HepG2 (cell line): Measurements from ENCODE around the gene UEVLD. TPM values are rescaled to one million over a fixed set of nuclear protein-coding genes. Genes with fewer than 3 reads are reported as not detected.

Experiments
- ATF7 ChIP-seq, 2 experiments: fragments of 450-650 bp in 1 of 2; sonication (generic) in 1 of 2; formaldehyde crosslinking in 1 of 2; IDR thresholded peaks; 2 replicates each; pipeline versions ENCODE4 v1.4.0 to v1.6.1; 2016 to 2020; ENCODE audit warnings: antibody characterized with exemption in 1 of 2, mild to moderate bottlenecking in 1 of 2, missing genetic modification reagents in 1 of 2
- CCDC6 ChIP-seq: sonication (generic); formaldehyde crosslinking; IDR thresholded peaks from 2 replicates; pipeline ENCODE4 v1.8.1; 2022; ENCODE audit warnings: mild to moderate bottlenecking, missing genetic modification reagents, moderate library complexity
- FOSL2 ChIP-seq: sonication (generic); formaldehyde crosslinking; IDR thresholded peaks from 2 replicates; pipeline ENCODE4 v1.4.0; 2020; ENCODE audit warnings: missing genetic modification reagents
- GFI1 ChIP-seq: sonication (generic); formaldehyde crosslinking; IDR thresholded peaks from 2 replicates; pipeline ENCODE4 v1.5.0; 2020; ENCODE audit warnings: missing genetic modification reagents, mild to moderate bottlenecking, borderline replicate concordance
- NCOA1 ChIP-seq: sonication (generic); formaldehyde crosslinking; IDR thresholded peaks from 2 replicates; pipeline ENCODE4 v1.9.0; 2021; ENCODE audit warnings: missing genetic modification reagents
- NFRKB ChIP-seq: fragments of 450-650 bp; IDR thresholded peaks from 2 replicates; pipeline ENCODE4 v1.6.1; 2017
- NR2F1 ChIP-seq, 2 experiments: fragments of 450-650 bp in 1 of 2; formaldehyde crosslinking in 1 of 2; IDR thresholded peaks; 2 replicates each; pipeline versions ENCODE4 v1.5.0 to v1.6.1; 2016 to 2020; ENCODE audit warnings: mild to moderate bottlenecking in 1 of 2, missing compliant biosample characterization in 1 of 2, missing genetic modification reagents in 1 of 2, moderate library complexity in 1 of 2
- RBFOX2 ChIP-seq: fragments of 200-400 bp; formaldehyde crosslinking; IDR thresholded peaks from 2 replicates; pipeline ENCODE4 v1.6.1; 2017; ENCODE audit warnings: low read depth, mild to moderate bottlenecking, low read length
- TIGD3 ChIP-seq: sonication (generic); formaldehyde crosslinking; IDR thresholded peaks from 2 replicates; pipeline ENCODE4 v1.5.1; 2020; ENCODE audit warnings: mild to moderate bottlenecking, missing genetic modification reagents, borderline replicate concordance
- YEATS2 ChIP-seq: sonication (generic); formaldehyde crosslinking; IDR thresholded peaks from 2 replicates; pipeline ENCODE4 v1.4.0; 2020; ENCODE audit warnings: missing genetic modification reagents, borderline replicate concordance
- ZNF280B ChIP-seq: sonication (generic); formaldehyde crosslinking; IDR thresholded peaks from 2 replicates; pipeline ENCODE4 v1.5.0; 2020; ENCODE audit warnings: missing genetic modification reagents, mild to moderate bottlenecking, borderline replicate concordance
- ZNF296 ChIP-seq: sonication (generic); formaldehyde crosslinking; conservative IDR thresholded peaks from 2 replicates; pipeline ENCODE4 v1.5.0; 2020; ENCODE audit warnings: mild to moderate bottlenecking, missing genetic modification reagents
- ZNF318 ChIP-seq: sonication (generic); formaldehyde crosslinking; IDR thresholded peaks from 2 replicates; pipeline ENCODE4 v1.4.0; 2020; ENCODE audit warnings: mild to moderate bottlenecking, missing genetic modification reagents
- ZNF431 ChIP-seq: sonication (generic); formaldehyde crosslinking; IDR thresholded peaks from 2 replicates; pipeline ENCODE4 v1.9.0; 2022; ENCODE audit warnings: missing genetic modification reagents, low read depth, mild to moderate bottlenecking, borderline replicate concordance
- ZNF460 ChIP-seq: sonication (generic); formaldehyde crosslinking; IDR thresholded peaks from 2 replicates; pipeline ENCODE4 v1.5.1; 2020; ENCODE audit warnings: missing genetic modification reagents, mild to moderate bottlenecking, borderline replicate concordance
- ZNF776 ChIP-seq: sonication (generic); formaldehyde crosslinking; IDR thresholded peaks from 2 replicates; pipeline ENCODE4 v1.4.0; 2020; ENCODE audit warnings: mild to moderate bottlenecking, missing genetic modification reagents
- polyA plus RNA-seq, 8 experiments: library from polyadenylated mRNA; depleted of rRNA in 3 of 8; stranded (reverse) in 7 of 8; unstranded in 1 of 8; fragments of >200 nt; fragmentation: Illumina TruSeq in 4 of 8; extraction: Trizol in 4 of 8; gene quantifications; 2 replicates each; pipeline versions ENCODE4 v1.2.1 to v1.2.3, GENCODE V29; 2011 to 2016; ENCODE audit warnings: low read depth in 4 of 8, missing spikeins in 1 of 8, mixed read lengths in 1 of 8; ENCODE audit not compliant: insufficient read depth in 1 of 8
- total RNA-seq, 5 experiments: library from RNA; depleted of rRNA; stranded (reverse); fragments of >200 nt; fragmentation: Illumina TruSeq; extraction: Trizol; gene quantifications; 2 replicates each; pipeline ENCODE4 v1.2.3, GENCODE V29; 2016; ENCODE audit warnings: low read depth in 1 of 5

The UEVLD gene
- total and polyA plus RNA-seq, 2 of the 13 experiments (the other 11 are each of a cell fraction or from before 2014, with no cell fraction given): 5.7 to 13.7 TPM

GRCh38 chr11:18634140-18635032 is 45.9 kb upstream of the UEVLD start, which contains the start of gene SPTY2D1 (continued):
- peak; percentile 29; the same call in 1 of the 2 replicates for TF ChIP-seq ZNF776 (CRISPR knock-in tag)
- TF ChIP-seq NFRKB: no peak
- no peak; the same call in 1 of the 2 replicates for TF ChIP-seq NCOA1
- no peak for TF ChIP-seq TIGD3 (CRISPR knock-in tag)
- no peak for TF ChIP-seq ZNF296
- TF ChIP-seq YEATS2 (CRISPR knock-in tag): peak; percentile 97
- peak; percentile 66; the same call in 1 of the 2 replicates for TF ChIP-seq GFI1
- TF ChIP-seq ZNF460 (CRISPR knock-in tag): 0 out of 2 replicates have a peak, but pooled peaks have one; percentile 35
- 0 out of 2 replicates have a peak, but pooled peaks have one; percentile 58 for TF ChIP-seq ZNF318 (CRISPR knock-in tag)
- peak; percentile 73 for TF ChIP-seq FOSL2 (CRISPR knock-in tag)
- no peak for TF ChIP-seq ATF7 (IDR thresholded peaks at IDR 0.05)
- TF ChIP-seq ATF7 (CRISPR knock-in tag; IDR thresholded peaks at IDR 0.05): no peak
- no peak for TF ChIP-seq NR2F1 (CRISPR knock-in tag; IDR thresholded peaks at IDR 0.05)
- TF ChIP-seq ZNF280B (CRISPR knock-in tag): no peak
- TF ChIP-seq ZNF431 (CRISPR knock-in tag): no peak; the same call in 1 of the 2 replicates
- 0 out of 2 replicates have a peak, but pooled peaks have one; percentile 36 for TF ChIP-seq CCDC6 (CRISPR knock-in tag)
- peak; percentile 90 for TF ChIP-seq RBFOX2
